ENCODE data around the gene ITGB2.

DNA sequence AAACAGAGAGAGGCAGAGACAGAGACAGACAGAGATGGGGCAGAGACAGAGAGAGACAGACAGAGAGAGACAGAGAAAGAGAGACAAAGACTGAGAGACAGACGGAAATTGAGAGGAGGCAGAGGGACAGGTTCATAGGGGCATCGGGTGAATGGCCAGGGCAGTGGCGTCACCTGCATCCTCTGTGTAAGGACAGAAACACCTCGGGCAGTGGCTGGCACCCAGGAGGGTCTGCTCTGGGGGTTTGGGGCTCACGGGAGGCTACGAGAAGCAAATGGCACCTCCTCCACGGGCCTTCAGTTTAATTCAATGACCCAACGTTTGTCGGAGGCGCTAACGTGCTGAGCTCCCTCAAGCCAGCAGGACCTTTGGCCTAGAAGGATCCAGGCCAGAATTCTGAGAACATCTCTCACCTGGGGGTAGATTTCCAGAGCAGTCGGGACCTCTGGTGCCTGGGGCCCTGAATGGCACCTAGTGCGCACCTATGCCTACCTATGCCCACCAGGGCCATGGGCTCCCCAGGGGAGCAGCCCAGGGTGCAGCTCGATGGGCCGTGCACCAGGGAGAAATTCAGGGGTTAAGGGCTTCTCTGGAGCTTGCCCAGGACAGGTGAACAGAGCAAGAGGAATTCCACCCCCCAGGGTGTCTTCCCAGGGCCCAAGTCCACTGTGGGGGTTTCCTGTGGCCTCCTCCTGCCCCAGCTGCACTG lies 26.6 kb downstream of the ITGB2 start:
- TF ChIP-seq MAX (IDR thresholded peaks at IDR 0.05; ENCODE audit: low read depth, low read length), result no peak
- TF ChIP-seq, protein P1, sequence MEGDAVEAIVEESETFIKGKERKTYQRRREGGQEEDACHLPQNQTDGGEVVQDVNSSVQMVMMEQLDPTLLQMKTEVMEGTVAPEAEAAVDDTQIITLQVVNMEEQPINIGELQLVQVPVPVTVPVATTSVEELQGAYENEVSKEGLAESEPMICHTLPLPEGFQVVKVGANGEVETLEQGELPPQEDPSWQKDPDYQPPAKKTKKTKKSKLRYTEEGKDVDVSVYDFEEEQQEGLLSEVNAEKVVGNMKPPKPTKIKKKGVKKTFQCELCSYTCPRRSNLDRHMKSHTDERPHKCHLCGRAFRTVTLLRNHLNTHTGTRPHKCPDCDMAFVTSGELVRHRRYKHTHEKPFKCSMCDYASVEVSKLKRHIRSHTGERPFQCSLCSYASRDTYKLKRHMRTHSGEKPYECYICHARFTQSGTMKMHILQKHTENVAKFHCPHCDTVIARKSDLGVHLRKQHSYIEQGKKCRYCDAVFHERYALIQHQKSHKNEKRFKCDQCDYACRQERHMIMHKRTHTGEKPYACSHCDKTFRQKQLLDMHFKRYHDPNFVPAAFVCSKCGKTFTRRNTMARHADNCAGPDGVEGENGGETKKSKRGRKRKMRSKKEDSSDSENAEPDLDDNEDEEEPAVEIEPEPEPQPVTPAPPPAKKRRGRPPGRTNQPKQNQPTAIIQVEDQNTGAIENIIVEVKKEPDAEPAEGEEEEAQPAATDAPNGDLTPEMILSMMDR (IDR thresholded peaks at IDR 0.05; ENCODE audit: low read depth, low read length), result no peak
- TF ChIP-seq POLR2A (IDR thresholded peaks at IDR 0.05; ENCODE audit: extremely low read depth, insufficient read length), result no peak
- no peak for TF ChIP-seq MYC (IDR thresholded peaks at IDR 0.05; ENCODE audit: low read depth, low read length)

All from NB4 (cell line).